GM21381 (cell line): ENCODE results near the gene DCUN1D2.

Experiments
- ATAC-seq: cut with Tn5 transposase; IDR thresholded peaks from one replicate; pipeline ENCODE4 v1.9.1; 2021; ENCODE audit warnings: mild to moderate bottlenecking, moderate library complexity; ENCODE audit not compliant: unreplicated experiment

DCUN1D2 gene

DNA sequence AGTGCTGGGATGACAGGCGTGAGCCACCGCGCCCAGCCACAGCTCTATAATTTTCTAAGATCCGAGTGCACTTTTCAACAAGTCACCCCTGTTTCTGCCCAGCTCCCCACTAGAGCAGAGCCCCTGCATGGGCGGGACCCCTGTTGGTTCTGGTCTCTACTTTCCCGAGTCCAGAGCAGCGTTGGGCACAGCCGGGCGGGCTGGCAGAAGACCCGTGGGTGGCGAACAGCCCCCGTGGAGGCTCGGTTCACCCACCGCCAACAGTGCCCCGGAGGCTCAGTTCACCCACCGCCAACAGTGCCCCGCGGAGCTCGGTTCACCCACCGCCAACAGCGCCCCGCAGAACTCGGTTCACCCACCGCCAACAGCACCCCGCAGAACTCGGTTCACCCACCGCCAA, 78.1 kb downstream of the DCUN1D2 start:
- no peak for ATAC-seq

DNA sequence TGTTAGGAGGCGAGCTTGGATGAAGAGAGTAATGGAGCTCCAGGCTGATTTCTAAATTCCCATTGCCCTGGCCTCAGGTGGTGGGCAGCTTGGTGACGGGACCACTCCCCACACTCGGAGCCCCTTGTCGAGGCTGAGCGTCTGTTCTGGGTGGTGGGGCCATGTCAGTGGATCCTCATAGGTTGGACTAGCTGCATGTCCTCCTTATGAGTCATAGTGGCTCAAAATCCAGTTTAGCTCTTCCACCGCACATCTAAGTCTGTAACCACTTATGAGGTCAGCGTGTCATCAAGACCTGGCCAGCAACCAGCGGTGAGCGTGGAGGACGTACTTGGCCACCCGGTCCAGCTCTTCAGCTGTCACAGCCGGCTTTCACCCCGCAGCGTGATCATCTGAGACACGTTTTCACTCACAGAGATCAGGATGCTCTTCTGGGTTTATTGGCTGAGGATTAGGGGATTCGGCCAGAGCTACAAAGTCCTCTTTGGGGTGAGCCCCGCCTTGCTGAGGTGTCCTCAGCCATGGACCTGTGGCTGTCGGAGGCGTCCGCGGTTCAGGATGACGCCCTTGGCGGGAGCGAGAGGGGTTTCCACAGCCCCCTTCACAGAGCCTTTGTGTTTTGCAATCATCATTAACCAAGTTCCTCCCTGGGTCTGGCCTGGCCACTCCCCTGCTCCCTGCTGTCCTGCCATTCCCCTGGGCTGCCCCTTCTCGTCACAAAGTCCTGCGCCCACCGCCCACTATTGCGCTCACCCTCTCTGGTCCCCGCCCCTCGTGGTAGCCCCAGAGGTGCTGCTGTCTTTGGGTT, 79.1 kb downstream of the DCUN1D2 start:
- no peak for ATAC-seq

DNA sequence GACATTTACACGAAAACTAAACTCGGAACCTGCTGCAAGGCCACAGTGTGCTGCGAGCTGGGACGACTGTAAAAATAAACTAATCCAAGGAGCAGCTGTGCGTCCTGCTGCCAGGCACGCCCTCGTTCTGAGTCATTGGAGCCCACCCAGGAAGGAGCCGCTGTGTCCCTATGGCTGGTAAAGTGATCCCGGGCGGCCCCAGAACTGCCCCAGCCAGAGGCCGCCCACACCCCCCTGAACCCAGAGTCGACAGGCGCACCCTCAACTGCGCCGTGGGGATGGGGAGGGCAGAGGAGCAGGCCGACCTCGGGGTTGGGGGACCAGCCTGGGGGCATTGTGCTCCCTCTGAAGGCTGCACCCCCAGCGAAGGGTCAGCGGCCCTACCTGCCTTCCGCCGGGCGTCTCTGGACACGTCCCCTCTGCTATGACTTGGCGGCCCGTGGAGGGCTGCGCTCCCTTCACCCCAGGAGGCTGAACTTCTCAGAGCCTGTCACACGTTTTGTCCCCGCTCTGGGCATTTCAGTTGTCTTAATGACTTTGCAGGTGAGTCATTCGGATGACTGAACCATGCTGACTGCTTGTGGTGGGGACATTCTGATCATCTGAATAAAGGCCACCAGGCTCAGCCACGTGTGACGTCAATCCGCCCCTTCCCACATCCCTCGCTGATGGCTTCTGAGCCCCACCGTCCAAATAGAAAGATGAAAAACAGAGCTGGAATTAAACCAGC, 79.9 kb downstream of the DCUN1D2 start:
- ATAC-seq, result no peak

DNA sequence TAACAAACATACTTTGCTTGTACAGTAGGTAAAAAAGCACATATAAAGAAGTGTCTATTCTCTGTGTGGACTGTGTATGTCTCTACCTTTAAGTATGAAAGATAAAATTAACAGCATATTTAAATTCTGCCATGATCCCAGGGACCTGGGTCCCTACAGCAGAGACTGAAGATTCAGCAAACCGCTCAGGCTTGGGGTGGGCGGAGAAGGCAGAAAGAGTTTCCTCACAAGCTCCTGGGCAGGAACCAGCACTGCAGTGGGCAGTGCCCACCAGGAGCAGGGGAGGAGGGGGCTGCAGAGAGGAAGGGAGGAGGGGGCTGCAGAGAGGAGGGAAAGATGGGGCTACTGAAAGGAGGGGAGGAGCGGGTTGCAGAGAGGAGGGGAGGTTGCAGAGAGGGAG, 81.9 kb downstream of the DCUN1D2 start:
- ATAC-seq, result no peak

DNA sequence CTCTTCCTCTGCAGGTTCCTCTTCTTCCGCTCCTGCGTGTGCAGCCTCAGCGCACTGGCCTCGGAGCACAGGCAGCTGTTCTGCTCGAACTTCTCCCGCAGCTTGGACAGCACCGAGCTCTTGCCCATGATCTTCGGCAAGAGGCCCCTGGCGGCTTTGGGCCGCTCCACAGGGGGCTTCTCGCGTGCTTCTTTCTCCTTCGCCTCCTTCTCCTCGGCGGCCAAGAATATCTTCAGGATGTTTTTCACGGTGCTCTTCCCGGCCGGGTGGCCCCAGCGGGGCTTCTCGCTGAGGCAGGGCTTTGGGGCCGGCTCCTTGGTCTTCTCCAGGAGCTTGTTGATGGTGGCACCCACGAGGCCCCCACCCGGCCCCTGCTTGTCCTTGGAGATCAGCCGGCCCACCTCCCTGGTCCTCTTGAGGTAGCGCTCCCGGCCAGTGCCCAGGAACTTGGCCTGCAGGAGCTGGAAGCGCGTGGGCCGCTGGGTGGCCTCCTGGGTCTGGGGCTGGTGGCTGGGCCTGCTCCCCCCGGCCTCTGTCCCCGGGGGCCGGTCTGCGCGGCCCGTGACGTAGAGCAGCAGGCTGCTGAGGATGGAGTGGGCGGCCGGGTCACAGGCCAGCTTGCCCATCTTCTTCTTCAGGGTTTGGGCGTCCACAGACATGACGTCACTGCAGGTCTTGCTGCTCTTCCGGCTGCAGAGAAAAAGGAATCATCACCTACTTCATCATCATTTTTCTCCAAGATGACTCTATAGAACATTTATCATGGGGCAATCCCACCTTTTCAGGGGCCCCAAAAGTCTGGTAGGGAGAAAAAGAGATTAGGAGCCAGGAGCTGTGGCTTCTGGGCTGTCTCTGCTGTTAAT, 82.7 kb downstream of the DCUN1D2 start:
- ATAC-seq, result no peak

DNA sequence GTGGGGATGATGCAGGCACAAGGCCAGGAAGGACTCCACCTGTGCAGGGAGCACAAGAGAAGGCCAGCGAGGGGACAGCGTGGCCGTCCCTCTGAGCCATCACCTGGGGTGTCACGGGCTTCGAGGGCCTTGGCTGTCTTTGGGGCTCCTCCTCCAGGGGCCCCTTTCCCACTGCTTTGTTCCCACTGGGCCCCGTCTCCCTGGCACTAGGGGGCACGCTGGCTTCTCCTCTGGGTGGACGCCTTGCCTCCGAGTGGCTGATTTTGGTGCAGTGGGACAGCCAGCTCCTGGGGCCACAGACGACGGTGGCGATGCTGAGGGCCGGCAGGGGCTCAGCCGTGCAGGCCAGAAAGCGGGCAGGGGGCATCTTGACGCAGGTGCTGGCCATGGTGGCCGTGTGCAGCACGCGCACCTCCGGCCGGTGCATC, 83.4 kb downstream of the DCUN1D2 start:
- ATAC-seq, result no peak

DNA sequence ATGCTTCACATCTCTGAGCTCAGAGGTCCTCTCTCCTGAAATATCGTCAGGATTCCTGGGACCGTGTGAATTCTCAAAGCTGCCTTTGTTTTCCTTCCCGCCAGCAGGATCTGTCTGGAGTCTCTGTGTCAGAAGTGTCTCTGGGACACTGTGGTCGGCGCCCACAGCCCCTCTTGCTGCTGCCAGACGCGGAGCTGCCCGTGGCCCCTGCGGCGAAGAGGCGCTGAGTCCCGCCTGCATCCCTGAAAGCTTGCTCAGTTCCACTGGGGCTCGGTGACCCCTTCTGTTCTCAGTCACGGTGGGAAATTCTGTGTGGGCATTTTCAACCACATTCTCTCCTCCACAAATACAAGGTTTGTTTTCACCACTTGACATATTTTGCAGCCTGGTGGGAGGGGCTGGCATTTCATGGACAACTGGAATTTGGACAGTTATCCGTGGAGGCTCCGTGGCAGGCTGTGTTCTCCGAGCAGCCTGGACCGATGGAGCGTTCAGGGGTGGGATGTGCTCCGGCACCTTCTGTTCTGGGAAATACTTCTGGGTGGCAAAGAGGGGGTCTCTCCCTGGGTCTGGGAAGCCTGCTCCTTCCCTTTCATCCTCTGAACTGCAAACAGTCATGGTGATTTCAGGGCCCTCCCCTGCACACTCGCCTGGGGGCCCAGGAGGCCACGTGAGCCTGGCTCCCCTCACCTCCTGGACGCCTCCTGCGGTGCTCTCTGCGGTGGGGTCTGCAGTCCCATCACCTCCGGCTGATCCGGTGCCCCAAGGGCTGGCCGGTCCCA, 84.0 kb downstream of the DCUN1D2 start:
- no peak for ATAC-seq
